HFFc6 (cell line): ENCODE measurements around the gene SUB1. TPM values are rescaled to one million over a fixed set of nuclear protein-coding genes. Genes with fewer than 3 reads are reported as not detected.
"Not testable (repeated sequence)": the region's sequence is repeated elsewhere in the genome, so short reads cannot be mapped to it uniquely, and the experiment has no call there.

Experiments used
- DNase-seq: peaks from one replicate; pipeline ENCODE4 v3.0.0-alpha.2; 2018
- H3K27ac Mint-ChIP-seq: 2 replicates; pipeline ENCODE4 v1.8.0; 2020; ENCODE audit warnings: mild to moderate bottlenecking, mixed read lengths
- H3K27me3 Mint-ChIP-seq: 2 replicates; pipeline ENCODE4 v1.8.0; 2021; ENCODE audit warnings: mild to moderate bottlenecking, moderate library complexity, mixed read lengths; ENCODE audit not compliant: insufficient read depth
- H3K36me3 Mint-ChIP-seq: 2 replicates; pipeline ENCODE4 v1.8.0; 2021; ENCODE audit warnings: low read depth, mixed read lengths
- H3K4me1 Mint-ChIP-seq: 2 replicates; pipeline ENCODE4 v1.8.0; 2020; ENCODE audit warnings: low read depth, mixed read lengths
- H3K4me3 Mint-ChIP-seq: 2 replicates; pipeline ENCODE4 v1.8.0; 2020; ENCODE audit warnings: mild to moderate bottlenecking, moderate library complexity, mixed read lengths
- H3K9me3 Mint-ChIP-seq: 2 replicates; pipeline ENCODE4 v1.8.0; 2020; ENCODE audit warnings: mild to moderate bottlenecking, mixed read lengths
- CTCF ChIP-seq: fragments of 200-600 bp; sonication (generic); IDR thresholded peaks from 2 replicates; pipeline ENCODE4 v1.5.0; 2021; ENCODE audit warnings: antibody characterized with exemption, mild to moderate bottlenecking
- total RNA-seq, 6 experiments: library from RNA; stranded (reverse); fragmentation: NEBNext Ultra II Directional; extraction: Animal tissue kit (Norgen Biotek cat#: 25700); gene quantifications; 2 replicates in 1 of 6; 3 replicates in 5 of 6; pipeline ENCODE4 v1.2.3, GENCODE V29; 2021

SUB1 gene
- total RNA-seq, 6 experiments from 2014 or later = 288 to 354 (median 319) TPM

- H3K27me3 Mint-ChIP-seq = no peaks in the 10 kb centered on the region; the same call in 1 of the 2 replicates
- no peaks in the 10 kb centered on the region for H3K9me3 Mint-ChIP-seq
- no peak overlapping the region; the same call in 1 of the 2 replicates for H3K27ac Mint-ChIP-seq
These were observed 42.9 kb downstream of the SUB1 start for GRCh38 chr5:32628049-32628844.

DNA sequence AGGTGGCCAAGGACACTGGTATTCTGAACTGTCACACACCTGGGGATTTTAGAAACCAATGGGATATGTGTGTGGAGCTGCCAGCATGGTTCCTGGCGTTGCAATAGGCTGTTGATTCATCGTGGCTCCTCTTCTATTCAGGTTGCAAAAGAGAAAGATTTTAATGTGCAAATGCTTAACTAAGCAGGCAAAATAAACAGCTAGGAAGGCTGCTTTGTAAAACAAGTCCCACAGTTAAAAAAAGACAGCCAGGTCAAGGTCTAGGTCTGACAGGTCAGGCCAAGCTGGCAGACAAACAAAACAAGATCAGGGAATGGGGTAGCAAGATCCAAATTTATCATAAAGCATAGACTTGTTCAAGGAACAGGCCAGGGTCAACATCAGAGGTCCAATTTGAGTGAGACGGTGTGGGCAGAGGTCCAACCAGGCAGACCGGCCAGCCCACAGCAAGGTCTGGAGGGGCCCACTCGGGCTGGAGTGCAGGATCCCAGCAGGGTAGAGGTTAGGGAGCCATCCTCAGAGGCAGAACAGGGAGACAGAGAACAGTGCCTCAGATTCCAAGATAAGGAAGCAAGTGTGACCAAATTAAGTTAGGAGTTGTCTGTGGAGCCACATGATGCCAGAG is 45.6 kb downstream of the SUB1 start:
- no peak overlapping the region for H3K4me3 Mint-ChIP-seq
- no peaks in the 10 kb centered on the region for H3K36me3 Mint-ChIP-seq
- H3K9me3 Mint-ChIP-seq = no peaks in the 10 kb centered on the region
- H3K27me3 Mint-ChIP-seq = peaks cover 1% of the 10 kb centered on the region; the same call in 1 of the 2 replicates
- no peak overlapping the region for H3K27ac Mint-ChIP-seq
- no peak for TF ChIP-seq CTCF
- DNase-seq = no peak
- H3K4me1 Mint-ChIP-seq = peaks cover 26% of the 10 kb centered on the region

More at GRCh38 chr5:32628049-32628844, 42.9 kb downstream of the SUB1 start:
- no peaks in the 10 kb centered on the region for H3K36me3 Mint-ChIP-seq
- H3K4me3 Mint-ChIP-seq = no peak overlapping the region; the same call in 1 of the 2 replicates
- TF ChIP-seq CTCF = no peak
- DNase-seq = no peak
- H3K4me1 Mint-ChIP-seq = peaks cover 26% of the 10 kb centered on the region

- not testable (repeated sequence) for H3K27me3 Mint-ChIP-seq, H3K4me3 Mint-ChIP-seq, H3K27ac Mint-ChIP-seq, H3K9me3 Mint-ChIP-seq, DNase-seq, H3K36me3 Mint-ChIP-seq
- peaks cover 16% of the 10 kb centered on the region for H3K4me1 Mint-ChIP-seq
These were observed 47.7 kb downstream of the SUB1 start for GRCh38 chr5:32633017-32633416.

DNA sequence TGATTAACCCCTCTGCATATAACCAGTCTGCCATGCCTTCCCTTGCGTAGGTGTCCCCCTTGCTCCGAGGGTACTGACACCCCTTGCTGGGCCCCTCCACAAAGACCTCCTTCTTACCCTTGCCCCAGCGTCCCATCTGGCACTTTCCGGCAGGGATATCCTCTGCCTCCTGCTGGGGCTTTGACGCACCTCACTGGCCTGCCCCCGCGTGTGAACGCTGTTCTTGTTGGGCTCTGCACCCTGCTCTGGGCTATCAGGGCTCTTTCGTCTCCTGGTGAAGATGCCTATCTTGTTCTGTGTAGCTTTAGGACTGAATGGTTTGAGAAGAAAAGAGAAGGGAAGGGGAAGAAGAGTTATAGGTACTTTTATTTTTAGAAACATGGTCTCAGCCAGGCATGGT is 53.0 kb downstream of the SUB1 start:
- no peak for TF ChIP-seq CTCF
- H3K36me3 Mint-ChIP-seq = 0 out of 2 replicates have a peak, but pooled peaks cover 8% of the 10 kb centered on the region
- no peak for DNase-seq
- H3K9me3 Mint-ChIP-seq = no peaks in the 10 kb centered on the region
- H3K27me3 Mint-ChIP-seq = peaks cover 1% of the 10 kb centered on the region; the same call in 1 of the 2 replicates
- H3K4me3 Mint-ChIP-seq = no peak overlapping the region
- no peak overlapping the region for H3K27ac Mint-ChIP-seq
- peaks cover 27% of the 10 kb centered on the region for H3K4me1 Mint-ChIP-seq

DNA sequence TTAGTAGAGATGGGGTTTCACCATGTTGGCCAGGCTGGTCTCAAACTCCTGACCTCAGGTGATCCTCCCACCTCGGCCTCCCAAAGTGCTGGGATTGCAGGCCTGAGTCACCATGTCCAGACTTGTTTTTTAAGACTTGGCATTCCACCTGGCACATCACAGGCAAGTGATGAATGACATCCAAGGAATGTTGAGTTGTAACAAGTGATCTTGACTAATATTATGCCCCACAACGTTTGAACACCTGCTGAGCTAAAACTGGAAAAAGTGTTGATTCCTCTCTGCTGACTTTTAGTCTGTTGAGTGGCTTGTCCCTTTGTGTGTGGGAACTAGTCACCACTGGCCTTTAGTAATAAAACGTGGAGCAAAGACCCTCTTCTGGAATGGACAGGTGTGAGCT is 54.6 kb downstream of the SUB1 start:
- peaks cover 1% of the 10 kb centered on the region; the same call in 1 of the 2 replicates for H3K27me3 Mint-ChIP-seq
- TF ChIP-seq CTCF = no peak
- H3K27ac Mint-ChIP-seq = no peak overlapping the region
- DNase-seq = no peak
- H3K36me3 Mint-ChIP-seq = 0 out of 2 replicates have a peak, but pooled peaks cover 8% of the 10 kb centered on the region
- H3K4me3 Mint-ChIP-seq = no peak overlapping the region
- no peaks in the 10 kb centered on the region for H3K9me3 Mint-ChIP-seq
- peaks cover 27% of the 10 kb centered on the region for H3K4me1 Mint-ChIP-seq
